ENCODE measurements around the gene SGF29.
"Not testable (repeated sequence)": the region's sequence is repeated elsewhere in the genome, so short reads cannot be mapped to it uniquely, and the experiment has no call there.

GRCh38 chr16:28622532-28623171, 68.9 kb downstream of the SGF29 start:
- TF ChIP-seq POLR2A (IDR thresholded peaks at IDR 0.05); CTCF (IDR thresholded peaks at IDR 0.05 in 4 of 5, conservative IDR thresholded peaks at IDR 0.05 in 1 of 5): not testable (repeated sequence)

Measured in gastrocnemius medialis (tissue), 4 donors.